Activated CD8-positive, alpha-beta memory T cell treated with anti-CD3 and anti-CD28 coated beads for 4 hours (primary cell): ENCODE measurements around the gene CROCC2.

Source experiments
- DNase-seq, 2 donors: peaks; one replicate each; pipeline ENCODE4 v3.0.0-alpha.2; 2020; ENCODE audit warnings: low read depth in 2 of 2

CROCC2 gene

DNA sequence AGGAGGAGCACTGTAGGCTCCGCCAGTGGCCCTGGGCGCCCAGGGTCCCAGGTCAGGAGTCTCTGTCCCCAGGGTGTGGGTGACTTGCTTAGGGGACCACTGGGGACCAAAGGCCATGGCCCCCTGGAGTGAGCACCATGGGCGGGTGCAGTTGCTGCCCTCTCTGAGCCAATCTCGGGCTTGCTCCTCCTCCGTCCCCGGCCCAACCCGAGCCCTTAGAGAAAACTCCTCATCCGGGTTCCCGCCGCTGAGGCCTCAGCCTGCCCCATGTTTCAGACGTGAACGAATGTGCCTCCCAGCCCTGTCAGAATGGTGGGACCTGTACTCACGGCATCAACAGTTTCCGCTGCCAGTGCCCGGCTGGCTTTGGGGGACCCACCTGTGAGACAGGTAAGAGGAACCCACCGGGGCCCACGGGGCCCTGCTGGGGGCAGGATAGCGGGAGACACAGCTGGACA, 130.9 kb downstream of the CROCC2 start:
- no peak for DNase-seq

DNA sequence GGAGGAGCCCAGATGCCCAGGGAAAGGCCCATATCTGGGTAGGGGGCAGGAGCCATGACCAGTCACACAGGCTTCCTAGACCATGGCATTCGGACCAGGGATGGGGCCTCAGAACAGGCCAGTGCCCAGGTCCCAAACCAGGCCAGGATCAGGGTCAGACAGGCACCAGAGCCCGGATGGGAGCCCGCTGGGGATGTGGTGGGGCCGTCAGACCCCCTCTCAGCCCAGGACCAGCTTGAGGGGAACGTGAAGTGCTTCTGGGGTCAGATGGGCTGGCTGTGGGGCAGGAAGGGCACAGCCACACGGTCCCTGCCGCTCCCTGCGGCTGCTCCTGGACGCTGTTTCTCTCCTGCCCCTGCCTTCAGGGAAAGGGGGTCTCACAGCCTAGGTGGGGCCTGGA, 131.4 kb downstream of the CROCC2 start:
- DNase-seq: no peak

DNA sequence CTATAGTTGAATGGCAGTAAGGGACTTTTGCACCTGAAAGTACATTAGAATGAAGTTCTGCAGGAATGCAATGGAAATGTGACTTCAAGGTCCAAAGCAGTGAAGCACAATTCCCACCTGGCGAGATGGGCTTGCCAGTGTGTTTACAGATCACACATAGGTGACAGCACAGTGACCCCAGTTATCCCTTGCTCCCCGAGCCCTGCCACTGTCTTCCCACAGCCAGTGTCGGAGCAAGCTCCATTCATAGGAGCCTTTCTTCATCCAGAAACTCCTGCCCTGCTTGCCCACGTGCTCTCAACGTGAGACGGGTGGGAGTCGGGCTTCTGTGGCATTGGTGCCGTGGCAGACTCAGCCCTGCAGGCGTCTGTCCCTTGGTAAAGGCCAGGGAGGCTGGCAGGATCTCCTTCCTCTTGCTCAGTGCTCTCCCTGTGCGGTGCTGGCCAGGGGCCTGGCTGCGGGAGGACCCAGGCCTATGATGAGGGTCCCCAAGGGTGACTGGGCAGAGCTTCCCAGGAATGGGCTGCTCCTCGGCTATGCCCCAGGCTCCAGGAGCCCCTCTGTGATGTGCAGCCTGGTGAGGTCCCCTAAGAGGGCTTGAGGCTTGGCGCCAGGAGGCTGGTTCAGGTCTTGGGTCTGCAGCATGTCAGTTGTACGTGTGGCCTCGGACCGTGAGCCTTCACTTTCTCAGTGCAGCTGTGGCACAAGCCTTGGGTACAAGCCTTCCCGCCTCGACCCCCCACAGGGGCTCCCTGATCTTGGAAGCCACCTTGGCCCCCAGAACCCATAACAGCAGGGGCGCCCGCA, 132.4 kb downstream of the CROCC2 start:
- DNase-seq: no peak

DNA sequence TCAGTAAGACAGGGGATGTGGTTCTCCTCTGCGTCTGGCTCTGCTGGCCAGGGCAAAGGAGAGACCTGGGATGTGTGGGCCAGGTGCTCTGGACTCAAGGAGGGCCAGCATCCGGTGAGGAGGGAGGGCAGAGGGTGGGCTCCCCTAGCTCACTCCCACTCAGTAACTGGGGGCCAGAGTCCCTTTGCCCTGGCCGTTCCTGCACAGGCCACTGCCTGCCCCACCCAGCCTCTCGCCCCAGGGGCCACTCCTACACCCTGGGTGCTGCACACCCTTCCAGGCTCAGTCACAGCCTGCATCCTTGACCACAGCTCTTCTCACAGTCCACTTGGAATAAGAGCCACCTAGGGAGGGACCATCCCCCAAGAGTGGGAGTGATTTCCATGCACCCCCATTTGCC, 133.3 kb downstream of the CROCC2 start:
- DNase-seq: no peak

DNA sequence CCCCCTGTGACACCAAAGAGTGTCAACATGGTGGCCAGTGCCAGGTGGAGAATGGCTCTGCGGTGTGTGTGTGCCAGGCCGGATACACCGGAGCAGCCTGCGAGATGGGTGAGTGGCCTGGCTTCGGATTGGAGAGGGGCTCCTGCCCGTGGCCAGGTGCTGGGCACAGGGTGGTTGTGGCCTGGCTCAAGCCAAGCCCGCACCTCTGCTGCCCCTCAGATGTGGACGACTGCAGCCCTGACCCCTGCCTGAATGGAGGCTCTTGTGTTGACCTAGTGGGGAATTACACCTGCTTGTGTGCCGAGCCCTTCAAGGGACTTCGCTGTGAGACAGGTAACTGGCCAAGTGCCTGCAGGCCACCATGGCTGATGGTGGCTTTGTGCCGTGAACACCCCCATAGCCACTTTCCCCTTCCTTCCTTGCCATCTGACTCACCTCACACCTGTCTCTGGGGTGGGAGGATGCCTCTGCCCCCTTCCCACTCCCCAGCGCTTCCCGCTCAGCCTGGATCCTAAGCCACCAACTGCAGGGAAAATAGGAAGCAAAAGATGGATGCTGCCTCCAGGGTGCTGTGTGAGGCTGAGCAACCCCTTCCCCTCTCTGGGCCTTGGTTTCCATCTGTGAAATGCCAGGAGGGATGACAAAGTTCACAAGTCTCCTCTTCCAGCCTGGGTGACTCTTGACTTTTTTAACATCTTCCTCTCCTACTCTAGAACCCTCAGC, 134.1 kb downstream of the CROCC2 start:
- DNase-seq: no peak

DNA sequence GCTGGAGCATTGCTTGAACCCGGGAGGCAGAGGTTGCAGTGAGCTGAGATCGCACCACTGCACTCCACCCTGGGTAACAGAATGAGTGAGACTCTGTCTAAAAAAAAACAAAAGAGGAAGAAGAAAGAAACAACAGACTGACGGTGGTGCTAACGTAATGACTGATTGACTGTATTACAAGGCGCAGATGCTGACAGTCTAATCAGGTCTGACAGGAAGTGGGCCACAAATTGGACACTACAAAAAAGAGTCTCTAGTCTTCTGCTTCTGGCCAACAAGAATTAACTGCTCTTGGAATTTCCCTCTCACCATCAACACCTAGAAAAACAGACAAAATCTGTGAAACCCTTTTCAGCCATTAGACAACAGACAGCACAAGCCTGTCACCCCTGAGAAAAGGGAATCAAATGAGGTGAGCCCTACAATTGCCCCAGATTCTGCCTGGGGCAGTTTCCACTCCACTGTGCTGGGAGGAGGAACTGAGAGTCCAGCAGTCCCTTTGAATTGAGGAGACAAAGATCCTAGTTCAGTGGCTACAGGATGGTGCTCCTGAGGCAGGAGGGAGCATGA, 135.5 kb downstream of the CROCC2 start:
- no peak for DNase-seq
